GM06990 (cell line): ENCODE measurements around the gene DNMT3B.

Experiments used
- DNase-seq: peaks from one replicate; pipeline ENCODE4 v3.0.0-alpha.2; 2011; ENCODE audit not compliant: insufficient read length; ENCODE audit errors: extremely low read depth
- H3K27me3 ChIP-seq: replicated peaks from 2 replicates; pipeline ENCODE4 v1.6.0; 2011; ENCODE audit warnings: low read length; ENCODE audit not compliant: control insufficient read depth, insufficient read depth
- H3K36me3 ChIP-seq: 2 replicates; pipeline ENCODE4 v1.5.1; 2011; ENCODE audit warnings: low read length; ENCODE audit not compliant: control insufficient read depth, insufficient read depth
- H3K4me3 ChIP-seq: replicated peaks from 2 replicates; pipeline ENCODE4 v1.5.1; 2011; ENCODE audit warnings: low read depth, mild to moderate bottlenecking, control low read depth, low read length
- CTCF ChIP-seq: IDR thresholded peaks from 2 replicates; pipeline ENCODE4 v1.5.1; 2011; ENCODE audit warnings: low read length, control low read depth, mild to moderate bottlenecking, inconsistent platforms; ENCODE audit not compliant: insufficient read depth, poor library complexity, severe bottlenecking

The DNMT3B gene

GRCh38 chr20:32804022-32804715 is 42.0 kb downstream of the DNMT3B start:
- DNase-seq, result no peak
- no peak overlapping the region for H3K4me3 ChIP-seq
- TF ChIP-seq CTCF, result no peak
- H3K27me3 ChIP-seq, result no peaks in the 10 kb centered on the region
- no peaks in the 10 kb centered on the region; the same call in 1 of the 2 replicates for H3K36me3 ChIP-seq

GRCh38 chr20:32804817-32805216 is 42.6 kb downstream of the DNMT3B start:
- TF ChIP-seq CTCF, result no peak

GRCh38 chr20:32805721-32806120 is 43.5 kb downstream of the DNMT3B start:
- no peak for DNase-seq
- H3K4me3 ChIP-seq, result no peak overlapping the region
- TF ChIP-seq CTCF, result no peak
- no peaks in the 10 kb centered on the region for H3K27me3 ChIP-seq
- H3K36me3 ChIP-seq, result no peaks in the 10 kb centered on the region; the same call in 1 of the 2 replicates

More at GRCh38 chr20:32804817-32805216, 42.6 kb downstream of the DNMT3B start:
- DNase-seq, result no peak
- no peaks in the 10 kb centered on the region for H3K27me3 ChIP-seq
- H3K36me3 ChIP-seq, result no peaks in the 10 kb centered on the region; the same call in 1 of the 2 replicates
- no peak overlapping the region for H3K4me3 ChIP-seq

- TF ChIP-seq CTCF, result no peak
- no peaks in the 10 kb centered on the region; the same call in 1 of the 2 replicates for H3K36me3 ChIP-seq
- H3K4me3 ChIP-seq, result no peak overlapping the region
- no peaks in the 10 kb centered on the region for H3K27me3 ChIP-seq
- no peak for DNase-seq
Measured at GRCh38 chr20:32806356-32806755, 44.2 kb downstream of the DNMT3B start.

- TF ChIP-seq CTCF, result no peak
- Histone ChIP-seq H3K4me3 (no peak overlapping the region), H3K36me3 (no peaks in the 10 kb centered on the region; the same call in 1 of the 2 replicates), H3K27me3 (no peaks in the 10 kb centered on the region; the same call in 1 of the 2 replicates)
- no peak for DNase-seq
Measured at GRCh38 chr20:32807706-32808105, 45.5 kb downstream of the DNMT3B start.

GRCh38 chr20:32808438-32808837 is 46.3 kb downstream of the DNMT3B start:
- Histone ChIP-seq H3K27me3 (no peaks in the 10 kb centered on the region; the same call in 1 of the 2 replicates), H3K4me3 (no peak overlapping the region), H3K36me3 (no peaks in the 10 kb centered on the region; the same call in 1 of the 2 replicates)
- no peak for TF ChIP-seq CTCF
- DNase-seq, result no peak
